Spleen (tissue), 11 donors: ENCODE data around the gene IGFBP6. TPM values are rescaled to one million over a fixed set of nuclear protein-coding genes. Genes with fewer than 3 reads are reported as not detected.

Experiments
- DNase-seq: peaks from one replicate; pipeline ENCODE4 v3.0.0-alpha.2; 2020
- H3K27ac ChIP-seq, 8 donors: fragments of 200-600 bp; sonication (generic) in 7 of 8; 1 replicate in 4 of 8; 2 replicates in 4 of 8; pipeline versions ENCODE4 v1.5.0 to v1.8.0; 2016 to 2021; ENCODE audit warnings: inconsistent platforms in 4 of 8, mild to moderate bottlenecking in 4 of 8, moderate library complexity in 1 of 8
- H3K27me3 ChIP-seq, 7 donors: fragments of 200-600 bp; sonication (generic) in 6 of 7; replicated peaks in 1 of 7; 1 replicate in 4 of 7; 2 replicates in 3 of 7; pipeline versions ENCODE4 v1.5.0 to v1.8.0; 2016 to 2021; ENCODE audit warnings: inconsistent platforms in 3 of 7, mild to moderate bottlenecking in 1 of 7
- H3K36me3 ChIP-seq, 6 donors: fragments of 200-600 bp; sonication (generic) in 5 of 6; 1 replicate in 4 of 6; 2 replicates in 2 of 6; pipeline versions ENCODE4 v1.5.0 to v1.8.0; 2016 to 2021; ENCODE audit warnings: inconsistent platforms in 2 of 6
- H3K4me1 ChIP-seq, 6 donors: fragments of 200-600 bp; sonication (generic) in 5 of 6; 1 replicate in 3 of 6; 2 replicates in 3 of 6; pipeline versions ENCODE4 v1.5.0 to v1.8.0; 2016 to 2021; ENCODE audit warnings: inconsistent platforms in 3 of 6
- H3K4me3 ChIP-seq, 8 donors: fragments of 200-600 bp; sonication (generic) in 7 of 8; 1 replicate in 4 of 8; 2 replicates in 4 of 8; pipeline versions ENCODE4 v1.5.0 to v1.8.0; 2016 to 2021; ENCODE audit warnings: inconsistent platforms in 4 of 8, mild to moderate bottlenecking in 4 of 8, moderate library complexity in 2 of 8
- H3K9me3 ChIP-seq, 8 donors: fragments of 200-600 bp; sonication (generic) in 7 of 8; 1 replicate in 4 of 8; 2 replicates in 4 of 8; pipeline versions ENCODE4 v1.5.0 to v1.8.0; 2016 to 2021; ENCODE audit warnings: inconsistent platforms in 4 of 8
- POLR2A ChIP-seq, 3 donors: fragments of 450-650 bp; IDR thresholded peaks; one replicate each; pipeline ENCODE4 v1.5.1; 2017; ENCODE audit warnings: antibody characterized with exemption in 3 of 3, mild to moderate bottlenecking in 1 of 3
- POLR2AphosphoS5 ChIP-seq, 3 donors: sonication (generic); formaldehyde crosslinking; IDR thresholded peaks; one replicate each; pipeline ENCODE4 v1.5.1; 2017; ENCODE audit warnings: antibody characterized with exemption in 3 of 3
- WGBS, 5 donors: extraction: QIAGEN DNeasy Blood & Tissue Kit in 3 of 5; methylation state at CpG; one replicate each; pipeline versions ENCODE4 v1.1.5 to v1.1.7; 2013 to 2018; 5-methylcytosine and 5-hydroxymethylcytosine counted together
- intact Hi-C: fragments of 100-400 bp; cut with DNase I; formaldehyde crosslinking; loops from one replicate; pipeline ENCODE4 v1.15.0; 2023; ENCODE audit warnings: low total_unique reads
- polyA plus RNA-seq, 3 donors: library from polyadenylated mRNA; stranded (reverse); fragments of 200-250 nt; gene quantifications; one replicate each; pipeline ENCODE4 v1.2.1, GENCODE V29; 2013
- total RNA-seq, 7 donors: library from RNA; depleted of rRNA in 3 of 7; stranded (reverse); fragments of >200 nt in 3 of 7; fragmentation: NEBNext Ultra II Directional in 4 of 7; extraction: Animal tissue kit (Norgen Biotek cat#: 25700) in 4 of 7; gene quantifications; one replicate each; pipeline versions ENCODE4 v1.1.0 to v1.2.1, GENCODE V29; 2016 to 2021
- TF ChIP-seq, protein P1 (sequence below), 11 experiments: fragments of 200-600 bp in 7 of 11; fragments of 450-650 bp in 4 of 11; sonication (generic) in 4 of 11; IDR thresholded peaks in 8 of 11; conservative IDR thresholded peaks in 3 of 11; 1 replicate in 7 of 11; 2 replicates in 4 of 11; pipeline versions ENCODE4 v1.4.0 to v1.8.0; 2016 to 2021; ENCODE audit warnings: antibody characterized with exemption in 11 of 11, inconsistent platforms in 4 of 11, mild to moderate bottlenecking in 1 of 11
- donor health status: healthy with polysubstance abuse.
- donor health status: DM: no; HTN: no; CAD: no; lungs with moderate emphysema.
- donor health status: DM: no; HTN: no; CAD: no.
- donor health status: Bipolar disorder and iron deficiency.
- donor health status: healthy.
- donor health status: DM: no; HTN: no; CAD: no.
- donor health status: DM: yes; HTN: yes; CAD: no.

The IGFBP6 gene
- total and polyA plus RNA-seq, 10 donors: 35.2 to 183 (median 80.0) TPM

DNA sequence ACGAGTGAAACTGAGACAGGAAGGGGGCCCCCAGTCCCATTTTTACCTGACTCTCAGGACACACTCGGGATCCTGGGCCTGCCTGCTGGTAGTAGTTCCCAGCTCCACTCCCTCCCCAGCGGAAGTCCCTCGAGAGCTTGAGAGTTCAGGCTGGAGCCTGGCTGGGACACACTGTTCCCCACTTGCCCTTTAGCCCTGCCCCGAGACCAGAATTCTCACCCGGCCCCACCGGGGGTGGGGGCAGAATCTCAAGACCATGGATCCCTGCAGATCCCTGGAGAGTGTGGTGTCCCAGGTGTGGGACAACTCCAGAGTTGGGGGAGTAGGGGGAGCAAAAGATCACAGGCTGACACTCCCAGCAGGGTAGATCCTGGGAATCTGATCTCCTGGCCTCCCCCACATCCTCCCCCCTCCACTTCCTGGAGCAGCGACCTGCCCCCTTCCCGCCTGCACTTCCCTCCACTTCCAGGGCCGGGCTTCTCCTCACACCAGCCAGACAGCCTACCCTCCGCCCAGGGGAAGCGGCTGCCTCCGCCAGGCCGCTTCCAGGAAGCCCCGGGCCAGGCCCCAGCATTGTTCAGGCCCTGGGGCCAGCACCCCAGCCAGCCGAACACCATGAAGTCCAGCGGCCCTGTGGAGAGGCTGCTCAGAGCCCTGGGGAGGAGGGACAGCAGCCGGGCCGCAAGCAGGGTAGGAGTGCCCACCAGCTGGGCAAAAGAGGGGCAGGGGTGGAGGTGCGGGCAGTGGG, 47.7 kb upstream of the IGFBP6 start, which contains the start of gene TNS2:
Gene TNS2, plus strand, starts transcription at position 495 of the 748 bp plus-strand sequence. Its CDS starts 121 bp downstream, at position 616.
- Histone ChIP-seq H3K36me3 (peaks cover 0 to 19% (median 0%) of the 10 kb centered on the region in 6 donors), H3K9me3 (no peaks in the 10 kb centered on the region), H3K27me3 (peaks cover 0 to 9% (median 0%) of the 10 kb centered on the region in 7 donors), H3K4me3 (peak within 1 kb of the TSS; percentile 44 to 78 (median 63)), H3K27ac (peak within 1 kb of the TSS; percentile 77 to 94 (median 89)), H3K4me1 (peaks cover 26 to 91% (median 61%) of the 10 kb centered on the region in 6 donors)
- intact Hi-C loops: no loop called here
- DNase-seq: peak; percentile 88
- TF ChIP-seq POLR2A (IDR thresholded peaks at IDR 0.05) (peak in 1 of 3 donors; percentile 28), POLR2AphosphoS5 (IDR thresholded peaks at IDR 0.05) (peak; percentile 74 to 89 (median 88))
- TF ChIP-seq, protein P1, sequence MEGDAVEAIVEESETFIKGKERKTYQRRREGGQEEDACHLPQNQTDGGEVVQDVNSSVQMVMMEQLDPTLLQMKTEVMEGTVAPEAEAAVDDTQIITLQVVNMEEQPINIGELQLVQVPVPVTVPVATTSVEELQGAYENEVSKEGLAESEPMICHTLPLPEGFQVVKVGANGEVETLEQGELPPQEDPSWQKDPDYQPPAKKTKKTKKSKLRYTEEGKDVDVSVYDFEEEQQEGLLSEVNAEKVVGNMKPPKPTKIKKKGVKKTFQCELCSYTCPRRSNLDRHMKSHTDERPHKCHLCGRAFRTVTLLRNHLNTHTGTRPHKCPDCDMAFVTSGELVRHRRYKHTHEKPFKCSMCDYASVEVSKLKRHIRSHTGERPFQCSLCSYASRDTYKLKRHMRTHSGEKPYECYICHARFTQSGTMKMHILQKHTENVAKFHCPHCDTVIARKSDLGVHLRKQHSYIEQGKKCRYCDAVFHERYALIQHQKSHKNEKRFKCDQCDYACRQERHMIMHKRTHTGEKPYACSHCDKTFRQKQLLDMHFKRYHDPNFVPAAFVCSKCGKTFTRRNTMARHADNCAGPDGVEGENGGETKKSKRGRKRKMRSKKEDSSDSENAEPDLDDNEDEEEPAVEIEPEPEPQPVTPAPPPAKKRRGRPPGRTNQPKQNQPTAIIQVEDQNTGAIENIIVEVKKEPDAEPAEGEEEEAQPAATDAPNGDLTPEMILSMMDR (IDR thresholded peaks at IDR 0.05 in 8 of 11, conservative IDR thresholded peaks at IDR 0.05 in 3 of 11): no peak
- 34 to 55% (median 49%) methylated on average over 16 to 20 of the region's 20 CpGs for WGBS, 5 donors

DNA sequence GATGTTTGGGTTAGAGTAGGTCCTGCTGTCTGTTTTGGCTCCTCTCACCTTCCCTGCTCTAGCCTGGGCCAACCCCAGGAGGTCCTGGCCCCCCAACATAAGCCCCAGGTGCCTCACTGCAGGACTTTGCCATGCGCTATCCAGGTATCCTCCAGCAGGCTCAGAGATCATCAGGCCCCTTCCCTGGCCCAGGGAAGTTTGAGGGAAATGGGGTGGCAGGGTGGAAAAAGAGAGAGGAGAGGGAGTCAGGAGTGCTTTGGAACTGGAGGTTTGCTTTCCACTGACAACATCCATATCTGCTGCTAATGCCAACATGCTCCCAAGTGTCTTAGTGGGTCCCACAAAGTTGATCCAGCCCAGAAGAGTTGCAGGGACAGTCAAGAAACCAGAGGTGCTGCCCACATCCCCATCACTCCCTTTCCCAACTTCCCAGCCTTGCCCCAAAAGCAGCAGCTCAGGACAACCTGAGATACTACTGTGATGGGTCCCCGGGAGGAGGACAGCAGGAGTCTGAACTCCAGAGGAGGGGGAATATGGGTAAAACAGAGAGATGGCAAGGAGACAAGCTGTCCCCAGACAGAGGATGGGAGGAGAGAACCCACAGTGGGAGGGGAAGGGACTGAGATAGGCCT, 46.9 kb upstream of the IGFBP6 start:
- peaks cover 26 to 92% (median 65%) of the 10 kb centered on the region in 6 donors for H3K4me1 ChIP-seq
- DNase-seq: no peak
- peaks cover 0 to 26% (median 1%) of the 10 kb centered on the region in 6 donors for H3K36me3 ChIP-seq
- intact Hi-C loops: no loop called here
- 50 to 80% (median 71%) methylated on average over 1 to 2 of the region's 2 CpGs for WGBS, 5 donors
- H3K27me3 ChIP-seq: peaks cover 0 to 8% (median 0%) of the 10 kb centered on the region in 7 donors
- TF ChIP-seq POLR2A (IDR thresholded peaks at IDR 0.05) (no peak), POLR2AphosphoS5 (IDR thresholded peaks at IDR 0.05) (no peak)
- TF ChIP-seq, protein P1 (IDR thresholded peaks at IDR 0.05 in 8 of 11, conservative IDR thresholded peaks at IDR 0.05 in 3 of 11): no peak
- H3K9me3 ChIP-seq: no peaks in the 10 kb centered on the region
- H3K27ac ChIP-seq: peak overlapping the region; percentile 77 to 94 (median 89)
- H3K4me3 ChIP-seq: peak overlapping the region; percentile 44 to 78 (median 63)

DNA sequence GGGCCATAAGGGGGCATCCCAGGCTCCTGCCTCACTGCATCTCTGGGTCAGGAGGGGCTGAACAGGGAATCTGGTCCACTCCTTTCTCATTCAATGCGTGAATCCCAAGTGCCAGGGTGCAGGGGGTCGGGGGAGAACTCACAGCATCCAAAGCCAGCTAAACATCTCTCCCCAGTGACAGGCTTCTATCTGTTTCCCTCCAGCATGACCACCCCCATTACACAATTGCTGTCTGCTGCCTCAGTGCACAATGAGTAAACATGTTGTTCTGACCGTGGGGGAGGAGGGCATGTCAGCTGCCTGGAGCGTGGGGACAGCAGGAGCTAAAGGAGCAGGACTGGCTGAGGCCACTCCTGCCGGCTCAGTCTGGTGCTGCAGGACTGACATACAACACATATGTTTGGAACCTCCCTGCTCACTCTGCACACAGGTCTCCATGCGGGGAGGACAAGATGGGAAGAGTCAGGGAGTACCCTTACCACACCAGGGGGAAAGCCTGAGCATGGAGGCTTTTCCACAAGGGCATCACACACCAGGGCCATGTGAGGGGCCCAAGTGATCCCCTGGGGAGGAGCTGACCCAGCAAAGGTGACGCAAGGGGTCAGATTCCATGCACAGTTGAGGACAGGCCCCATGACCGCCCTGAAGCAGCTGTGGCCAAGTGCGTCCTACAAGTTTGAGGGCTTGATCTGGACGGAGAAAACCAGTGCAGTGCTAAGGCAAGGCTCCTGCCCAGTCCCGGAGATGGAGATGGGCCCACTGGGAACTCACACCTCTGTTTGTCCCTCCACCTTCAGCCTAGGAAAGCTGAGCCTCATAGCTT, 46.2 kb upstream of the IGFBP6 start:
- Histone ChIP-seq H3K9me3 (no peaks in the 10 kb centered on the region), H3K27me3 (peaks cover 0 to under 1% (median 0%) of the 10 kb centered on the region in 7 donors), H3K27ac (peak overlapping the region; percentile 77 to 94 (median 89)), H3K4me3 (peak overlapping the region; percentile 44 to 78 (median 63)), H3K4me1 (peaks cover 23 to 92% (median 61%) of the 10 kb centered on the region in 6 donors), H3K36me3 (peaks cover 0 to 34% (median 3%) of the 10 kb centered on the region in 6 donors)
- intact Hi-C loops: no loop called here
- TF ChIP-seq, protein P1 (IDR thresholded peaks at IDR 0.05 in 8 of 11, conservative IDR thresholded peaks at IDR 0.05 in 3 of 11): peak in 5 of 11 experiments; percentile 5 to 33 (median 24)
- TF ChIP-seq POLR2A (IDR thresholded peaks at IDR 0.05) (no peak), POLR2AphosphoS5 (IDR thresholded peaks at IDR 0.05) (peak; percentile 54 to 75 (median 66))
- WGBS, 5 donors: 43 to 61% (median 54%) methylated on average over 8 to 11 of the region's 11 CpGs
- DNase-seq: no peak
